ENCODE results near the gene SH2D4B.

GRCh38 chr10:80513106-80513505, 24.6 kb upstream of the SH2D4B start:
- TF ChIP-seq CTCF (IDR thresholded peaks at IDR 0.05) (no peak), POLR2A (IDR thresholded peaks at IDR 0.05) (no peak)

Data from esophagus squamous epithelium (tissue), 4 donors.